Ascending aorta (tissue), 2 donors: ENCODE data around the gene SLC25A30. TPM values are rescaled to one million over a fixed set of nuclear protein-coding genes. Genes with fewer than 3 reads are reported as not detected.

Experiments
- DNase-seq, 2 donors: peaks; one replicate each; pipeline ENCODE4 v3.0.0-alpha.2; 2019; ENCODE audit warnings: low spot score in 2 of 2
- H3K27ac ChIP-seq, 2 donors: fragments of 200-600 bp; sonication (generic); one replicate each; pipeline ENCODE4 v1.5.1; 2016 to 2017; ENCODE audit warnings: mild to moderate bottlenecking in 1 of 2
- H3K27me3 ChIP-seq: fragments of 200-600 bp; sonication (generic); one replicate; pipeline ENCODE4 v1.5.1; 2017
- H3K36me3 ChIP-seq, 2 donors: fragments of 200-600 bp; sonication (generic); one replicate each; pipeline ENCODE4 v1.5.1; 2016
- H3K4me1 ChIP-seq, 2 donors: fragments of 200-600 bp; sonication (generic); one replicate each; pipeline ENCODE4 v1.5.1; 2016 to 2017; ENCODE audit warnings: mild to moderate bottlenecking in 1 of 2
- H3K4me3 ChIP-seq, 2 donors: fragments of 200-600 bp; sonication (generic); one replicate each; pipeline ENCODE4 v1.5.1; 2016 to 2017; ENCODE audit warnings: mild to moderate bottlenecking in 1 of 2
- H3K9me3 ChIP-seq, 2 donors: fragments of 200-600 bp; sonication (generic); one replicate each; pipeline ENCODE4 v1.5.1; 2016
- intact Hi-C: fragments of 100-400 bp; cut with DNase I; formaldehyde crosslinking; loops from one replicate; pipeline ENCODE4 v1.15.1; 2023
- total RNA-seq: library from RNA; depleted of rRNA; stranded (reverse); fragments of >200 nt; gene quantifications from one replicate; pipeline ENCODE4 v1.1.0, GENCODE V29; 2016
- TF ChIP-seq, protein P1 (sequence below), 3 experiments: fragments of 200-600 bp in 2 of 3; fragments of 450-650 bp in 1 of 3; sonication (generic) in 2 of 3; IDR thresholded peaks; one replicate each; pipeline ENCODE4 v1.5.1; 2016 to 2019; ENCODE audit warnings: antibody characterized with exemption in 3 of 3, mild to moderate bottlenecking in 1 of 3, moderate library complexity in 1 of 3

The SLC25A30 gene
- total RNA-seq, 1 donor from 2014 or later, result 1.9 TPM

DNA sequence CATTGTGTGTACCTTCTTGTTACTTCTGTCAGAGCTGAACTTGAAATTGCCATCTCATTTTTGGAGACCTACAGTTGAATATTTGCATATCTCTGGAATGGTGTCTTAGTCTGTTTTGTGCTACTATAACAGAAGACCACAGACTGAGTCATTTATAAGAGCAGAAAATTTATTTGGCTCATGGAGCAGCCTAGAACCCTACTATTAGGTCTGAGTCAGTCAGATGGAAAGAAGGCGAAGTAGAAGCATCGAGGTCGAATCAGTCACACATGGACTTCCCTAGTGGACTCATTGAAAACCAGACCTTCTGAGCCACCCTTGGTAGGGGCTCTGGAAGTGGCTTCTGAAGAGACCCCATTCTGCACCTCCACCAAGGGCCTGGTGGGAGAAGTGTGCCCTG lies 43.3 kb downstream of the SLC25A30 start:
- Histone ChIP-seq H3K36me3 (no peaks in the 10 kb centered on the region), H3K9me3 (no peaks in the 10 kb centered on the region), H3K4me1 (no peaks in the 10 kb centered on the region), H3K4me3 (no peak overlapping the region), H3K27me3 (no peaks in the 10 kb centered on the region), H3K27ac (no peak overlapping the region)
- intact Hi-C loops, result loop anchor here (5.0 to 10.0 kb wide), 3 partner anchors 42 to 790 kb away; partner anchors contain the start of gene SLC25A30
- DNase-seq, result no peak
- TF ChIP-seq, protein P1, sequence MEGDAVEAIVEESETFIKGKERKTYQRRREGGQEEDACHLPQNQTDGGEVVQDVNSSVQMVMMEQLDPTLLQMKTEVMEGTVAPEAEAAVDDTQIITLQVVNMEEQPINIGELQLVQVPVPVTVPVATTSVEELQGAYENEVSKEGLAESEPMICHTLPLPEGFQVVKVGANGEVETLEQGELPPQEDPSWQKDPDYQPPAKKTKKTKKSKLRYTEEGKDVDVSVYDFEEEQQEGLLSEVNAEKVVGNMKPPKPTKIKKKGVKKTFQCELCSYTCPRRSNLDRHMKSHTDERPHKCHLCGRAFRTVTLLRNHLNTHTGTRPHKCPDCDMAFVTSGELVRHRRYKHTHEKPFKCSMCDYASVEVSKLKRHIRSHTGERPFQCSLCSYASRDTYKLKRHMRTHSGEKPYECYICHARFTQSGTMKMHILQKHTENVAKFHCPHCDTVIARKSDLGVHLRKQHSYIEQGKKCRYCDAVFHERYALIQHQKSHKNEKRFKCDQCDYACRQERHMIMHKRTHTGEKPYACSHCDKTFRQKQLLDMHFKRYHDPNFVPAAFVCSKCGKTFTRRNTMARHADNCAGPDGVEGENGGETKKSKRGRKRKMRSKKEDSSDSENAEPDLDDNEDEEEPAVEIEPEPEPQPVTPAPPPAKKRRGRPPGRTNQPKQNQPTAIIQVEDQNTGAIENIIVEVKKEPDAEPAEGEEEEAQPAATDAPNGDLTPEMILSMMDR (IDR thresholded peaks at IDR 0.05), result no peak

DNA sequence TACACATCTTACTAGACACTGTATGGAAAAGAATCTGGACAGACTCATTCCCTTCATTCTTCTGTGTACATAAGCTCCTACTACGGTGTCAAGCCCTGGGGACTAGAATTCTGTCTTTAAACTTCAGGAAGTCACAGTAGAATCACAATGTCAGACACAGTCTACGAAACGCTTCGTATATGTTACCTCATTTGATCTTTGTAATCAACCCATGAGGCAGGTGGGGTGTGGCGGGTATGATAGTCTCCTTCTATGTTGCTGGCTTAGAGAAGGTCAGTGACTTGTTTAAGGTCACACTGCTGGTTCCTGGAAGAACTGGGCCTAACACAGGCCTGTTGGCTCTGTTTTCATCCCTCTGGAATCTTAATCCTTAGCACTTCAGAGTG lies 45.0 kb downstream of the SLC25A30 start:
- Histone ChIP-seq H3K27ac (no peak overlapping the region), H3K4me1 (peaks cover 0 to 2% of the 10 kb centered on the region in 2 donors), H3K4me3 (no peak overlapping the region), H3K27me3 (no peaks in the 10 kb centered on the region), H3K9me3 (no peaks in the 10 kb centered on the region), H3K36me3 (no peaks in the 10 kb centered on the region)
- TF ChIP-seq, protein P1 (IDR thresholded peaks at IDR 0.05), result no peak
- intact Hi-C loops, result loop anchor here (5.0 to 10.0 kb wide), 3 partner anchors 44 to 792 kb away; partner anchors contain the start of gene SLC25A30
- no peak for DNase-seq

DNA sequence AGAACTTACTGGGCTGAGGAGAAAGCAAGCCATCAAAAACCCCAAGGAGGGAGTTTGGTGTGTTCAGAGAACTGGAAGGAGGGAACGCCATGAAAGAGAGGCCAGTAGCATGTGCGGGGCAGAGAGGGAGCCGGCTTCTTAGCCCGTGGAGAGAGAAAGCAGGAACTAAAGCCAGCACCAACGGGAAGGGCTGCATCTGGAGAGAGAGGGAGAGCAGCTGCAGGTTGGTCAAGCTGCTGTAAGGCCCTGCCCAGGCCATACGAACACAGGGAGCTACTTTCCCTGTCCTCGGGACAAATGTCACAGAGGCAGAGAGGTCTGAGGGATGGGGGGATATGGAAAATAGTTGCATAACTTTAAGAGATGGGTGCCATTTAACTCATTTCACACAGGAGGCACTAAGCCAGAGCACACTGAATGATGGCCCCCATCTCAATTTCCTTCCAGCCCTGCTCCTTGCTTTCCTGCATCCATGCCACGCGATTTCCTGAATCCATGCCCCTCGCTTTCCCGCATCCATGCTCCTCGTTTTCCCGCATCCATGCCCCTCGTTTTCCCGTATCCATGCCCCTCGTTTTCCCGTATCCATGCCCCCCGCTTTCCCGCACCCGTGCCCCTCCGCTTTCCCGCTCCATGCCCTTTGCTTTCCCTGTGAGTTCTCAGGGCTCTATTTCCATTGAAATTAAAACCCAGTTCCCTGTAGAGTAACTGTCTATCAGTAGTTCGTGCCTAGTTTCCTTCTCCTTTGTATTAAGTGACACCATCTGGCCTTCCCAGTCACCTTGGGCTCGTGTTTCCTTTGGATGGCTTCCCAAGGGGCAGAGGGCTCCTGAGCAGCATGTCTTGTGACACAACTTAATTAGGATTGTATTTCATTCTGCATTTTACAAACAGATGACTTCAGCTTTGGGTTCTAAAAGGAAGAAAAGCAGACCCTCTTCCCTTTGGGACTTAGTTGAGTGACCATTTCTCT lies 45.7 kb downstream of the SLC25A30 start:
- Histone ChIP-seq H3K4me3 (no peak overlapping the region), H3K36me3 (no peaks in the 10 kb centered on the region), H3K4me1 (peaks cover 0 to 5% of the 10 kb centered on the region in 2 donors), H3K9me3 (no peaks in the 10 kb centered on the region), H3K27ac (no peak overlapping the region), H3K27me3 (no peaks in the 10 kb centered on the region)
- TF ChIP-seq, protein P1 (IDR thresholded peaks at IDR 0.05), result no peak
- no peak for DNase-seq
- intact Hi-C loops, result loop anchor here (5.0 to 10.0 kb wide), 3 partner anchors 45 to 792 kb away; partner anchors contain the start of gene SLC25A30

DNA sequence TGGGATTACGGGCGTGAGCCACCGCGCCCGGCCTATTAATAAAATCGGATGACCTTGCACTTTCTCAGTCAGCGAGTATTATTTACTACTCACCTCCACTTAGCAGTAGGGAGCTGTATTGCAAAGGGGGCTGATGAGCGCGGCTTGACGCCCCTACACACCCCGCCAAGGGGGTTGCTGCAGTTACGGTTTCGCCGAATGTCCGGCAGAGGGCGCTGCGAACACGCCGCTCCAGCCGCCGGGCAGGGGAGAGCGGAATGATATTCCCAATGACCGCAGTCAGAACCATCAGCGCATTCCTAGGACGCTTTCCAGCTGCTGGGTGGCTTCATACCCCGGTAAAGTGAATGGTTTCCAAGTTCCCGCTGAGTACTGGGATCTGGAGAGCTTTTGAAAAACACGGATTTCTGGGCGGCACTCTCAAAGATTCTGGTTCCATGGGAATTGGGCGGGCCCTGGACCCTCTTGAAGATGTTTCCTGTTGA lies 47.2 kb downstream of the SLC25A30 start:
- DNase-seq, result peak in 1 of 2 donors; percentile 79
- intact Hi-C loops, result loop anchor here (2.0 to 10.0 kb wide), 4 partner anchors 46 to 794 kb away; partner anchors contain the start of genes COG3 and SLC25A30
- peak overlapping the region in 1 of 2 donors; percentile 10 for H3K4me3 ChIP-seq
- H3K9me3 ChIP-seq, result no peaks in the 10 kb centered on the region
- no peaks in the 10 kb centered on the region for H3K36me3 ChIP-seq
- TF ChIP-seq, protein P1 (IDR thresholded peaks at IDR 0.05), result peak; percentile 67 to 95 (median 95)
- no peaks in the 10 kb centered on the region for H3K27me3 ChIP-seq
- no peak overlapping the region for H3K27ac ChIP-seq
- peaks cover 0 to 5% of the 10 kb centered on the region in 2 donors for H3K4me1 ChIP-seq

DNA sequence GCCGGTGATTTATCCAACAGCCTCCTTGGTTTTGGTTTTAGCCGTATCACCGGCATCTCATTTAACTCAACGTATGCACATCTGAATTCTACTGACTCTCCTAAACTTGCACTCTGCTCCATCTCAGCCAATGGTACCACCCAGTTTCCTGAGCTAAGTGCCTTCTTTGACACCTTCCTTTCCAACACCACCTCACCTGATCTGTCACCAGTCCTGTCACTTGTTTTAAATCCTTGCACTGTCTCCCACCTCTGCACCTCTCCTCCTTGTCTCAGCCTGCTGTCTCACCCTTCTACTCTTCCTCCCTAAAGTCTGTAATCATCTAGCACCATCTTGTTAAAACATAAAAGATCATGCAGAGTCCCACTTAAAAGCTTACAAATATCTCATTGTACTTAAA lies 49.1 kb downstream of the SLC25A30 start:
- H3K4me1 ChIP-seq, result peaks cover 0 to 5% of the 10 kb centered on the region in 2 donors
- no peaks in the 10 kb centered on the region for H3K9me3 ChIP-seq
- TF ChIP-seq, protein P1 (IDR thresholded peaks at IDR 0.05), result no peak
- H3K27ac ChIP-seq, result no peak overlapping the region
- H3K27me3 ChIP-seq, result no peaks in the 10 kb centered on the region
- DNase-seq, result no peak
- H3K4me3 ChIP-seq, result no peak overlapping the region
- H3K36me3 ChIP-seq, result peaks cover 0 to 7% of the 10 kb centered on the region in 2 donors
- intact Hi-C loops, result no loop called here
